A549 (cell line): ENCODE measurements around the gene NAA40. TPM values are rescaled to one million over a fixed set of nuclear protein-coding genes. Genes with fewer than 3 reads are reported as not detected.

Experiments used
- ATAC-seq, 2 experiments: fragments of 200-7000 bp in 1 of 2; fragments of >200 bp in 1 of 2; cut with Nextera tagmentation in 1 of 2; cut with Tn5 transposase in 1 of 2; 3 replicates each; pipeline versions ENCODE4 v1.8.0 to v1.9.1; 2018 to 2020; ENCODE audit warnings: mild to moderate bottlenecking in 1 of 2, moderate library complexity in 1 of 2
- CTCF ChIA-PET: fragments of 300-600 bp; sonication (Branson Sonifier 250); formaldehyde crosslinking; extraction: SDS; loops from one replicate; lab custom pipeline; 2021; ENCODE audit warnings: antibody characterized with exemption, inconsistent platforms; lab: Yijun Ruan, JAX
- POLR2A ChIA-PET: fragments of 350-600 bp; formaldehyde crosslinking; extraction: SDS; loops from one replicate; lab custom pipeline; 2021; ENCODE audit warnings: antibody characterized with exemption, inconsistent platforms; lab: Yijun Ruan, JAX
- DNase-seq, 2 experiments: peaks; one replicate each; pipeline versions ENCODE4 v3.0.0 to v3.0.0-alpha.2; 2011 to 2016; ENCODE audit warnings: low read depth in 1 of 2, low spot score in 1 of 2
- FAIRE-seq: peaks from 2 replicates; lab custom pipeline; 2011; peaks lifted over from hg19 to GRCh38; lab: Jason Lieb, UNC
- H3K27ac ChIP-seq, 2 experiments: fragments of >200 bp; sonication (Bioruptor Twin); formaldehyde crosslinking; 3 replicates each; pipeline ENCODE4 v1.5.1; 2016 to 2017
- H3K4me1 ChIP-seq: fragments of >200 bp; sonication (Bioruptor Twin); formaldehyde crosslinking; 3 replicates; pipeline ENCODE4 v1.6.1; 2016
- H3K4me2 ChIP-seq: fragments of >200 bp; sonication (Bioruptor Twin); formaldehyde crosslinking; 3 replicates; pipeline ENCODE4 v1.6.1; 2016
- H3K4me3 ChIP-seq: fragments of >200 bp; sonication (Bioruptor Twin); formaldehyde crosslinking; 3 replicates; pipeline ENCODE4 v1.5.1; 2016
- H3K9me3 ChIP-seq: fragments of >200 bp; sonication (Bioruptor Twin); formaldehyde crosslinking; 3 replicates; pipeline ENCODE4 v1.6.1; 2016
- BHLHE40 ChIP-seq: IDR thresholded peaks from 2 replicates; pipeline ENCODE4 v1.6.1; 2012; ENCODE audit warnings: low read depth, low read length, inconsistent platforms
- CEBPB ChIP-seq, 2 experiments: fragments of >200 bp in 1 of 2; sonication (Bioruptor Twin) in 1 of 2; formaldehyde crosslinking in 1 of 2; IDR thresholded peaks; 2 replicates each; pipeline ENCODE4 v1.6.1; 2012 to 2016
- CHD4 ChIP-seq: fragments of 200-600 bp; sonication (generic); IDR thresholded peaks from 2 replicates; pipeline ENCODE4 v1.6.1; 2016; ENCODE audit warnings: antibody characterized with exemption, mild to moderate bottlenecking, borderline replicate concordance
- EHMT2 ChIP-seq: fragments of 200-600 bp; sonication (generic); IDR thresholded peaks from 2 replicates; pipeline ENCODE4 v1.6.1; 2016; ENCODE audit warnings: antibody characterized with exemption, low read depth, mild to moderate bottlenecking, moderate library complexity
- FOXS1 ChIP-seq: fragments of 250-450 bp; sonication (Bioruptor Pico); IDR thresholded peaks from 2 replicates; pipeline ENCODE4 v1.5.0; 2020; ENCODE audit warnings: mild to moderate bottlenecking, moderate library complexity
- HOXB13 ChIP-seq: fragments of 250-450 bp; sonication (Bioruptor Pico); IDR thresholded peaks from 2 replicates; pipeline ENCODE4 v1.5.0; 2020; ENCODE audit warnings: low read depth, mild to moderate bottlenecking, moderate library complexity
- JUN ChIP-seq, 2 experiments: fragments of >200 bp; sonication (Bioruptor Twin); formaldehyde crosslinking; IDR thresholded peaks; 2 replicates in 1 of 2; 3 replicates in 1 of 2; pipeline ENCODE4 v1.6.1; 2016 to 2017
- KDM1A ChIP-seq: fragments of 200-600 bp; sonication (generic); IDR thresholded peaks from 2 replicates; pipeline ENCODE4 v1.6.1; 2016; ENCODE audit warnings: low read depth, mild to moderate bottlenecking
- MAFK ChIP-seq: fragments of 450-650 bp; IDR thresholded peaks from 2 replicates; pipeline ENCODE4 v1.6.1; 2014; ENCODE audit not compliant: partially characterized antibody
- NPAS2 ChIP-seq: fragments of 250-450 bp; sonication (Bioruptor Pico); IDR thresholded peaks from 2 replicates; pipeline ENCODE4 v1.8.0; 2022; ENCODE audit warnings: mild to moderate bottlenecking, moderate library complexity, borderline replicate concordance
- POLR2A ChIP-seq: IDR thresholded peaks from 2 replicates; pipeline ENCODE4 v1.6.1; 2012; ENCODE audit warnings: mild to moderate bottlenecking, low read length
- RFX5 ChIP-seq: fragments of 450-650 bp; IDR thresholded peaks from 2 replicates; pipeline ENCODE4 v1.7.1; 2014; ENCODE audit warnings: antibody characterized with exemption, mild to moderate bottlenecking, moderate library complexity
- WGBS: methylation state at CpG from one replicate; pipeline ENCODE4 v1.1.6; 2017; ENCODE audit errors: missing lambda C conversion rate; 5-methylcytosine and 5-hydroxymethylcytosine counted together
- polyA plus RNA-seq, 4 experiments: library from polyadenylated mRNA; depleted of rRNA in 3 of 4; stranded (reverse); fragments of >200 nt; fragmentation: RNase III in 1 of 4; extraction: RNeasy Plus Mini Kit Qiagen cat#74134 plus additional on column Dnase treatment in 1 of 4; gene quantifications; 2 replicates in 3 of 4; 3 replicates in 1 of 4; pipeline ENCODE4 v1.2.3, GENCODE V29; 2011 to 2017
- TF ChIP-seq, protein P1 (sequence below): IDR thresholded peaks from 2 replicates; pipeline ENCODE4 v1.6.1; 2012
- TF ChIP-seq, protein P2 (sequence below): IDR thresholded peaks from 2 replicates; pipeline ENCODE4 v1.6.1; 2012
- TF ChIP-seq, protein P3 (sequence below): fragments of 450-650 bp; IDR thresholded peaks from 2 replicates; pipeline ENCODE4 v1.6.1; 2014; ENCODE audit warnings: antibody characterized with exemption

NAA40 gene
- polyA plus RNA-seq, 2 of the 4 experiments (the other 2 are of a cell fraction) = 21.9 to 32.0 TPM

DNA sequence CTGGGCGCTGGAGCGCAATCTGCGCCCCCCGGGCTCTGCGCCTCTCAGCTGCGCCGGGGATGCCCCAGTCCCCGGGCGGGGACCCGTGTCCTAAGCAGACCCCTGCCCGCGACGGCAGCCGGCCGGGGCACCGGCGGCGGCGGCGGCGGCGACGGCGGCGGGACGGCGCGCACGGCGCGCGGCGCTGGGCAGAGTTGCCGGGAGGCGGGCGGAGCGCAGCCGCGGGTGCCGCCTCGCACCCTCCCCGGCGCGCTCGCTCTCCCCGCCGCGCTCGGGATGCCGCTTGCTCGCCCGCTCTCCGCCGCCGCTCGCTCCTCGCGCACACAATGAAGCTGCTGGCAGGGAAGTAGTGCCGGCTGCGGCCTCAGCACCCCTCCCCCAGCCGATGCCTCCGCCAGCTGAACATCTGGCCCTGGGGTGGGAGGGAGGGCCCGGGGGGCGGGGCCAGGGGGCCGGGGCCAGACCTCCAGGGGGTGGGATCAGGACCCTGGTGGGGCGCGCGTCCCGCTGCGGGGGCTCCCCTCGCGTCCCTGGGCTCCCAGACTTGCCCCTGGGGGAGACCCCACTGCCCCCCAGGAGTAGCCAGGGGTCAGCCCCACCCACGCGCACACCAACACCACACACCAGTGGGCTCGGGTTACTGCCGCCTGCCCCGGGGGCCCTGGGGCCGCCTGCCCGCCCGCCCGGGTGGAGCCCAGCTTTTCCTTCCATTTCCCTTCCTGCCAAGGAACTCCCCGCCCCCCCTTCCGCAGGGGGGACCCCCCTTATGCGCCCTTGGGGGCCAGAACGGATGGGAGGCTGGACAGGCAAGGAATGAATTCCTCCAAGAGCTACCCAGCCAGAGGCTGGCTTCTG is 21.7 kb upstream of the NAA40 start, which contains the start of gene RCOR2:
TSS of gene RCOR2 (minus strand) at position 328 of the 855 bp plus-strand sequence. CDS start 708 bp downstream, outside the sequence.
- H3K4me1 ChIP-seq = peaks cover 37% of the 10 kb centered on the region
- ChIA-PET POLR2A (interaction anchor here (1.0 to 1.1 kb wide), 2 partner anchors 18 to 78 kb away, joined by 3 to 4 read pairs; partner anchors contain the start of gene MARK2), CTCF (interaction anchor here (0.6 to 6.9 kb wide), 11 partner anchors 11 to 467 kb away, joined by 3 to 57 read pairs (median 5); partner anchors contain the start of gene MARK2)
- H3K4me2 ChIP-seq = peak within 1 kb of the TSS; percentile 100
- TF ChIP-seq JUN (IDR thresholded peaks at IDR 0.05) (peak in 1 of 2 experiments; percentile 61; a peak in 2 of 5 replicates), CEBPB (IDR thresholded peaks at IDR 0.05) (no peak), POLR2A (peak; percentile 58), BHLHE40 (no peak), MAFK (no peak)
- TF ChIP-seq, protein P1, sequence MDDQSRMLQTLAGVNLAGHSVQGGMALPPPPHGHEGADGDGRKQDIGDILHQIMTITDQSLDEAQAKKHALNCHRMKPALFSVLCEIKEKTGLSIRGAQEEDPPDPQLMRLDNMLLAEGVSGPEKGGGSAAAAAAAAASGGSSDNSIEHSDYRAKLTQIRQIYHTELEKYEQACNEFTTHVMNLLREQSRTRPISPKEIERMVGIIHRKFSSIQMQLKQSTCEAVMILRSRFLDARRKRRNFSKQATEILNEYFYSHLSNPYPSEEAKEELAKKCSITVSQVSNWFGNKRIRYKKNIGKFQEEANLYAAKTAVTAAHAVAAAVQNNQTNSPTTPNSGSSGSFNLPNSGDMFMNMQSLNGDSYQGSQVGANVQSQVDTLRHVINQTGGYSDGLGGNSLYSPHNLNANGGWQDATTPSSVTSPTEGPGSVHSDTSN = peak; percentile 83
- TF ChIP-seq, protein P2, sequence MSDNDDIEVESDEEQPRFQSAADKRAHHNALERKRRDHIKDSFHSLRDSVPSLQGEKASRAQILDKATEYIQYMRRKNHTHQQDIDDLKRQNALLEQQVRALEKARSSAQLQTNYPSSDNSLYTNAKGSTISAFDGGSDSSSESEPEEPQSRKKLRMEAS = peak; percentile 47; the same call in 1 of the 2 replicates
- TF ChIP-seq, all 56 proteins: peak for 4
- ATAC-seq = peak; percentile 47 to 51
- Histone ChIP-seq H3K4me3 (peak within 1 kb of the TSS; percentile 62), H3K27ac (peak within 1 kb of the TSS; percentile 83 to 92), H3K9me3 (no peaks in the 10 kb centered on the region)
- no CpG with 5 or more reads among the region's 85 CpGs for WGBS
- FAIRE-seq = no peak
- peak; percentile 87 to 91 for DNase-seq

DNA sequence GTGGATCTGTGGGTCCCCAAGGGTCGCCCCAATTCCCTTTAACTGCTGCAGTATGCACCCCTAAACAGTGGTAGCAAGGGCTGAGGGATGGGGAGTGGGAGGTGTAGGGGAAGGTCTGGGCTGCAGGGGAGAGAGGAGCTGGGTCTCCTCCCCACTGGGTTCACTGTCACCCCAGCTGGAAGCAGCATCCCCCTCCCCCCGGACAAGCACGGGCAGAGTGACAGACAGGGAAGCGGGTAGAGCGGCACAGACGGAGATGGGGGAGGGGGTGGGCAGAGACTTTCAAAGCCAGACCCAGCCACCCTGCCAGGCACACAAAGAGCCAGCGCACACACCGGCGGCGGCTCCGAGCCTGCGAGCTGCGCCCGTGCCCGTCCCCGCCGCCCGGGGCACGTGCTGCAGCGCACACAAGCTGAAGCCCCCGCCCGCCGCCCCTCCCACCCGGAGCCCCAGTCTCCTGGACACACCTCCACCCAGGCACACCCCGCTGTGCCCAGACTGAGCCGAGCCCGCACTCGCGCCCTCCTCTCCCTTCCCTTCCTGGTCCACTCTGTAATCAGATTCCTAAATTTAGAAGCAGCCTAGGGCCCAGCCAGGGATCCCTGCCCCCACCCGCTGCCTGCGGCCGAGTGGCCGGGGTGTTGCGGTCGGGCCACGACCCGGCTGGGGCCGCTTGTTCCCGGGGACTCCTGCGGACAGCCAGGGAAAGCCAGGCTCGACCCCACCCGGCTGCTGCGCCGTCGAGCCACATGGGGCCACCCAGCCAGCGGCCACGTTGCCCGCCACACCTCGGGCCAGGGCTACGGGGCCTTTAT is 20.9 kb upstream of the NAA40 start:
- ATAC-seq = peak; percentile 30 to 55
- Histone ChIP-seq H3K4me1 (peaks cover 37% of the 10 kb centered on the region), H3K9me3 (no peaks in the 10 kb centered on the region), H3K4me3 (peak overlapping the region; percentile 62), H3K4me2 (peak overlapping the region; percentile 100), H3K27ac (peak overlapping the region; percentile 83 to 92)
- WGBS = 11% methylated on average over 11 of the region's 50 CpGs
- ChIA-PET CTCF (interaction anchor here (0.6 to 6.9 kb wide), 10 partner anchors 10 to 467 kb away, joined by 3 to 57 read pairs (median 6); partner anchors contain the start of gene MARK2), POLR2A (interaction anchor here (1.1 kb wide), 1 partner anchor 17 kb away, joined by 3 read pairs; no protein-coding TSS in a partner anchor)
- DNase-seq = peak; percentile 62 to 80
- no peak for FAIRE-seq
- no peak for TF ChIP-seq CEBPB (IDR thresholded peaks at IDR 0.05)
- no peak for TF ChIP-seq NPAS2 (CRISPR knock-in tag)
- peak; percentile 3; the same call in 1 of the 2 replicates for TF ChIP-seq BHLHE40
- TF ChIP-seq KDM1A = peak; percentile 86
- TF ChIP-seq, protein P2 = peak; percentile 69
- TF ChIP-seq JUN (IDR thresholded peaks at IDR 0.05) = no peak

DNA sequence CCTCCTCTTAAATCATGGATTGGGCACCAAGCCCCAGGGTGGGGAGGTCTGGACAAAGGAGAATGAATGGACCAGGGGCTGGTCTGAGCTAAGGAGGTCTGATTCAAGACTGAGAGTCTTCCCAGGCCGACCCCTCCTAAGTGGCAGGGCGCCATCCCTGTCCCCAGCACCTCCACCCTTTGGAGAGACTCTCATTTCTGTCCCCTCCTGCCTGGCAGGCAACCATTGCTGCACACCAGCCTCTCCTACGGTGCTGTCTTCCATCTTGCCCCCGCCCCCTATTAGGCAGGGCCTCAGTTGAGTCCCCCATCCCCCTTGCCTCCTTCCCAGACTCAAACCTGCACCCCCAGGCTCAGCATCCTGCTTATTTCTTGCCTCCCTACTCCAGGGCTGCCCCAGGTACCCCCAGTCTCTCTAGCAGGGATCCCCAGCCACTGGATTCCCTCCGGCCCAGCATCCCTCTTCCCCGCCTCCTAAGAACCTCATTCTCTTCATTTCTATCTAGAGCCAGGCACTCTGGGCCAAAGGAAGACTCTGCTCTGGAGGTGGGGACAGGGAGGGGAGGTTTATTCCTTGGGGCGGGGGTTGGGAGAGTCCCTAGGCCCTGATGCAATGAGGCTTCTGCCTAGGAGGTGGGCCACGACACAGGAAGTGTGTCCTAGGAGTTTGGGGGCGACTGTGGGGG is 20.2 kb upstream of the NAA40 start:
- no peak for FAIRE-seq
- peak overlapping the region; percentile 83 to 92 for H3K27ac ChIP-seq
- TF ChIP-seq FOXS1 = no peak
- TF ChIP-seq RFX5 = no peak
- no peak for TF ChIP-seq NPAS2 (CRISPR knock-in tag)
- TF ChIP-seq, protein P3, sequence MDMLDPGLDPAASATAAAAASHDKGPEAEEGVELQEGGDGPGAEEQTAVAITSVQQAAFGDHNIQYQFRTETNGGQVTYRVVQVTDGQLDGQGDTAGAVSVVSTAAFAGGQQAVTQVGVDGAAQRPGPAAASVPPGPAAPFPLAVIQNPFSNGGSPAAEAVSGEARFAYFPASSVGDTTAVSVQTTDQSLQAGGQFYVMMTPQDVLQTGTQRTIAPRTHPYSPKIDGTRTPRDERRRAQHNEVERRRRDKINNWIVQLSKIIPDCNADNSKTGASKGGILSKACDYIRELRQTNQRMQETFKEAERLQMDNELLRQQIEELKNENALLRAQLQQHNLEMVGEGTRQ = no peak
- no peak for TF ChIP-seq EHMT2
- no peak for TF ChIP-seq CHD4
- TF ChIP-seq HOXB13 (CRISPR knock-in tag) = no peak
- TF ChIP-seq, all 56 proteins: peak for 0
- DNase-seq (no peak), ATAC-seq (peak in 1 of 2 experiments; percentile 15; a peak in 3 of 6 replicates)
- ChIA-PET CTCF (interaction anchor here (1.3 to 6.9 kb wide), 7 partner anchors 12 to 151 kb away, joined by 3 to 57 read pairs (median 14); partner anchors contain the start of gene MARK2), POLR2A (interaction anchor here (1.1 kb wide), 1 partner anchor 16 kb away, joined by 3 read pairs; no protein-coding TSS in a partner anchor)
- H3K4me2 ChIP-seq = peak overlapping the region; percentile 100
- no peaks in the 10 kb centered on the region for H3K9me3 ChIP-seq
- H3K4me1 ChIP-seq = peaks cover 37% of the 10 kb centered on the region
- H3K4me3 ChIP-seq = no peak overlapping the region; the same call in 1 of the 3 replicates
- 77% methylated on average over 6 of the region's 9 CpGs for WGBS
